Suprapubic skin (tissue), 4 donors: ENCODE results near the gene TMEM41A.

Experiments
- POLR2A ChIP-seq, 2 donors: fragments of 450-650 bp; IDR thresholded peaks; one replicate each; pipeline ENCODE4 v1.6.1; 2017; ENCODE audit warnings: antibody characterized with exemption in 2 of 2, mild to moderate bottlenecking in 2 of 2, moderate library complexity in 2 of 2
- POLR2AphosphoS5 ChIP-seq, 3 donors: sonication (generic); formaldehyde crosslinking; IDR thresholded peaks; one replicate each; pipeline ENCODE4 v1.6.1; 2017; ENCODE audit warnings: antibody characterized with exemption in 3 of 3
- TF ChIP-seq, protein P1 (sequence below), 2 donors: fragments of 200-600 bp in 1 of 2; fragments of 450-650 bp in 1 of 2; sonication (generic) in 1 of 2; IDR thresholded peaks; one replicate each; pipeline ENCODE4 v1.5.1; 2016 to 2019; ENCODE audit warnings: antibody characterized with exemption in 2 of 2, mild to moderate bottlenecking in 1 of 2, moderate library complexity in 1 of 2

DNA sequence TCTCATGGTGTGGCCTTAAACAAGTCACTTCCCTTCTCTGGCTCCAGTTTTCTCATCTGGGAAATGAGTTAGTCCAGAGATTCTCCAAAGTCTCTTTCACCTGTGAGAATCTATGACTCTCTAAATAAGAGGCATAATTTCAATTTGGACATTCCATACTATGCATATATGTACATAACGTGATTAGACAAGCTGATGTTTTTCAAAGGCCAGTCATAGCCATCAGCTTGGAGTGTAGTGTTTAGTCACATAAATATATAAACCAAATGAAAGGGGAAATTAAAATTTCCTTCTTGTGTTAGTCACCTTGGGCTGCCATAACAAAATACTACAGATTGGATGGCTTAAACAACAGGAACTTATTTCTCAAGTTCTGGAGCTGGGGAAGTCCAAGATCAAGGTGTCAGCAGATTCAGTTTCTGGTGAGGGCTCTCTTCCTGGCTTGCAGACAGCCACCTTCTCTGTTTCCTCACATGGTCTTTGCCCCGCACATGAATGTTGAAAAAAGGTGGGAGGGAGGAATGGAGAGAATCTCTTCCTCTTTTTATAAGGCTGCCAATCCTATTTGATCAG is 19.4 kb downstream of the TMEM41A start:
- TF ChIP-seq POLR2A (IDR thresholded peaks at IDR 0.05) (no peak), POLR2AphosphoS5 (IDR thresholded peaks at IDR 0.05) (no peak)
- TF ChIP-seq, protein P1, sequence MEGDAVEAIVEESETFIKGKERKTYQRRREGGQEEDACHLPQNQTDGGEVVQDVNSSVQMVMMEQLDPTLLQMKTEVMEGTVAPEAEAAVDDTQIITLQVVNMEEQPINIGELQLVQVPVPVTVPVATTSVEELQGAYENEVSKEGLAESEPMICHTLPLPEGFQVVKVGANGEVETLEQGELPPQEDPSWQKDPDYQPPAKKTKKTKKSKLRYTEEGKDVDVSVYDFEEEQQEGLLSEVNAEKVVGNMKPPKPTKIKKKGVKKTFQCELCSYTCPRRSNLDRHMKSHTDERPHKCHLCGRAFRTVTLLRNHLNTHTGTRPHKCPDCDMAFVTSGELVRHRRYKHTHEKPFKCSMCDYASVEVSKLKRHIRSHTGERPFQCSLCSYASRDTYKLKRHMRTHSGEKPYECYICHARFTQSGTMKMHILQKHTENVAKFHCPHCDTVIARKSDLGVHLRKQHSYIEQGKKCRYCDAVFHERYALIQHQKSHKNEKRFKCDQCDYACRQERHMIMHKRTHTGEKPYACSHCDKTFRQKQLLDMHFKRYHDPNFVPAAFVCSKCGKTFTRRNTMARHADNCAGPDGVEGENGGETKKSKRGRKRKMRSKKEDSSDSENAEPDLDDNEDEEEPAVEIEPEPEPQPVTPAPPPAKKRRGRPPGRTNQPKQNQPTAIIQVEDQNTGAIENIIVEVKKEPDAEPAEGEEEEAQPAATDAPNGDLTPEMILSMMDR (IDR thresholded peaks at IDR 0.05) = no peak
